GM21526 (cell line): Measurements from ENCODE around the gene NCOA5.

Experiments
- ATAC-seq: cut with Tn5 transposase; IDR thresholded peaks from one replicate; pipeline ENCODE4 v1.9.1; 2021; ENCODE audit warnings: moderate library complexity; ENCODE audit not compliant: unreplicated experiment, low FRiP score

The NCOA5 gene

GRCh38 chr20:46089417-46090388, at the start of gene NCOA5:
Gene NCOA5 (minus strand): TSS chr20:46089962. CDS start chr20:46079424, 10,538 bp downstream.
- ATAC-seq: peak; percentile 81

- no peak for ATAC-seq
These were observed 49.6 kb upstream of the NCOA5 start for GRCh38 chr20:46139266-46139889.

- ATAC-seq: no peak
These were observed 48.1 kb upstream of the NCOA5 start for GRCh38 chr20:46137816-46138215.

GRCh38 chr20:46135856-46136633, 46.3 kb upstream of the NCOA5 start:
- ATAC-seq: no peak

- no peak for ATAC-seq
These were observed 45.0 kb upstream of the NCOA5 start for GRCh38 chr20:46134716-46135115.

GRCh38 chr20:46133886-46134654, 44.3 kb upstream of the NCOA5 start:
- ATAC-seq: no peak

- ATAC-seq: no peak
These were observed 43.0 kb upstream of the NCOA5 start for GRCh38 chr20:46132705-46133120.

GRCh38 chr20:46131396-46131795, 41.6 kb upstream of the NCOA5 start:
- ATAC-seq: no peak

- no peak for ATAC-seq
These were observed 40.8 kb upstream of the NCOA5 start for GRCh38 chr20:46130534-46130933.

GRCh38 chr20:46129955-46130481, 40.3 kb upstream of the NCOA5 start:
- ATAC-seq: no peak

- no peak for ATAC-seq
These were observed 38.8 kb upstream of the NCOA5 start for GRCh38 chr20:46128310-46129151.

GRCh38 chr20:46127396-46128010, 37.7 kb upstream of the NCOA5 start:
- no peak for ATAC-seq

- no peak for ATAC-seq
These were observed 36.8 kb upstream of the NCOA5 start for GRCh38 chr20:46126440-46127056.

GRCh38 chr20:46123482-46124245, 33.9 kb upstream of the NCOA5 start:
- ATAC-seq: no peak

- no peak for ATAC-seq
These were observed 33.0 kb upstream of the NCOA5 start for GRCh38 chr20:46122516-46123481.

GRCh38 chr20:46122071-46122470, 32.3 kb upstream of the NCOA5 start:
- ATAC-seq: no peak
